Measurements from ENCODE around the gene UBR4. TPM values are rescaled to one million over a fixed set of nuclear protein-coding genes. Genes with fewer than 3 reads are reported as not detected.
A peak's percentile ranks its signal among the peaks of the same experiment; 100 is the strongest.
"Not testable (repeated sequence)": the region's sequence is repeated elsewhere in the genome, so short reads cannot be mapped to it uniquely, and the experiment has no call there.

The UBR4 gene
- total RNA-seq, 1 donor from 2014 or later, result 108 TPM

- Mint-ChIP-seq H3K4me1 (ENCODE audit: unreplicated experiment) (no peaks in the 10 kb centered on the region), H3K36me3 (peaks cover 31% of the 10 kb centered on the region), H3K27ac (no peak overlapping the region), H3K9me3 (no peaks in the 10 kb centered on the region), H3K27me3 (no peaks in the 10 kb centered on the region), H3K4me3 (no peak overlapping the region)
- TF ChIP-seq CTCF (conservative IDR thresholded peaks at IDR 0.05), result no peak
- no peak for DNase-seq (ENCODE audit: extremely low spot score, unreplicated experiment)
These were observed 10.9 kb upstream of the UBR4 start for GRCh38 chr1:19220991-19221390.

- H3K9me3 Mint-ChIP-seq, result no peaks in the 10 kb centered on the region
- no peak for TF ChIP-seq CTCF (conservative IDR thresholded peaks at IDR 0.05)
- H3K4me1 Mint-ChIP-seq (ENCODE audit: unreplicated experiment), result no peaks in the 10 kb centered on the region
- H3K36me3 Mint-ChIP-seq, result peaks cover 31% of the 10 kb centered on the region
- H3K27ac Mint-ChIP-seq, result no peak overlapping the region
- H3K27me3 Mint-ChIP-seq, result no peaks in the 10 kb centered on the region
- no peak for DNase-seq (ENCODE audit: extremely low spot score, unreplicated experiment)
- no peak overlapping the region for H3K4me3 Mint-ChIP-seq
These were observed 10.2 kb upstream of the UBR4 start for GRCh38 chr1:19220080-19220846.

- no peaks in the 10 kb centered on the region for H3K4me1 Mint-ChIP-seq (ENCODE audit: unreplicated experiment)
- H3K27ac Mint-ChIP-seq, result no peak overlapping the region
- peaks cover 27% of the 10 kb centered on the region for H3K36me3 Mint-ChIP-seq
- TF ChIP-seq CTCF (conservative IDR thresholded peaks at IDR 0.05), result no peak
- no peaks in the 10 kb centered on the region for H3K27me3 Mint-ChIP-seq
- DNase-seq (ENCODE audit: extremely low spot score, unreplicated experiment), result no peak
- no peak overlapping the region for H3K4me3 Mint-ChIP-seq
- H3K9me3 Mint-ChIP-seq, result no peaks in the 10 kb centered on the region
These were observed 9.4 kb upstream of the UBR4 start for GRCh38 chr1:19219451-19219850.

DNA sequence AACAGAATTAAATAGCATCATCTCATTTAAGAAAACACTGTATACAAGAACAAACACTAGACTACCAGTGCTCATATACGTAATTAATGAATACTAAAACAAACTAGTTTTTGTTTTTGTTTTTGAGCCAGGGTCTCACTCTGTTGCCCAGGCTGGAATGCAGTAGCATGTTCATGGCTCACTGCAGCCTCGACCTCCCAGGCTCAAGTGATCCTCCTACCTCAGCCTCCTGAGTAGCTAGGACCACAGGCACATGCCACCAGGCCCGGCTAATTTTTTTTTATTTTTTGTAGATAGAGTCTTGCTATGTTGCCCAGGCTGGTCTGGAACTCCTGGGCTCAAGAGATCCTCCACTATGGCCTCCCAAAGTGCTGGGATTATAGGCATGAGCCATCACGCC, 6.5 kb upstream of the UBR4 start:
- H3K4me1 Mint-ChIP-seq (ENCODE audit: unreplicated experiment), result peaks cover 13% of the 10 kb centered on the region
- H3K9me3 Mint-ChIP-seq; DNase-seq (ENCODE audit: extremely low spot score, unreplicated experiment); H3K4me3 Mint-ChIP-seq; H3K27me3 Mint-ChIP-seq; H3K27ac Mint-ChIP-seq: not testable (repeated sequence)
- peaks cover 17% of the 10 kb centered on the region for H3K36me3 Mint-ChIP-seq

GRCh38 chr1:19213580-19213979, 3.5 kb upstream of the UBR4 start:
- DNase-seq (ENCODE audit: extremely low spot score, unreplicated experiment), result no peak
- no peaks in the 10 kb centered on the region for H3K9me3 Mint-ChIP-seq
- no peaks in the 10 kb centered on the region for H3K27me3 Mint-ChIP-seq
- peaks cover 5% of the 10 kb centered on the region for H3K36me3 Mint-ChIP-seq
- peaks cover 18% of the 10 kb centered on the region for H3K4me1 Mint-ChIP-seq (ENCODE audit: unreplicated experiment)
- no peak for TF ChIP-seq CTCF (conservative IDR thresholded peaks at IDR 0.05)
- no peak overlapping the region for H3K4me3 Mint-ChIP-seq
- H3K27ac Mint-ChIP-seq, result no peak overlapping the region

DNA sequence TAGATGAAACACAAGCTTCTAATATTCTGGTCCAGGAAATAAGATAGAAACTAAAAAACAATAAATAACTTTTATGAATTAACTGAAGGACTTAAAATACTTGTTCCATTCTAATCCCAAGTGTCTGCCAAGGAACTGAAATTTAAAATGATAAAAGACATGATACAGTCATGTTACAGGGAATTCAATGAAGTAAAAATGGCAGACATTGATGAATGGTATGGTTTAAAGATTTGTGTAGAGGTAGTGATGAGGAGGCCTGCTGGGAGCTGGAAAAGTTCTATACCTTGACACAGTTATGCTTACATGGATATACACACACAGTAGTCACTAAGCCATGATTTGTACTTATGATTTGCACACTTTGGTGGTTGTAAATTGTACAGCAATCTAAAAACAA, 2.1 kb upstream of the UBR4 start:
- Mint-ChIP-seq H3K27ac (peak overlapping the region; percentile 37), H3K4me1 (ENCODE audit: unreplicated experiment) (peaks cover 25% of the 10 kb centered on the region), H3K9me3 (no peaks in the 10 kb centered on the region), H3K4me3 (peak overlapping the region; percentile 67), H3K27me3 (no peaks in the 10 kb centered on the region), H3K36me3 (peaks cover 3% of the 10 kb centered on the region)
- DNase-seq (ENCODE audit: extremely low spot score, unreplicated experiment), result no peak
- TF ChIP-seq CTCF (conservative IDR thresholded peaks at IDR 0.05), result no peak

All from type B pancreatic cell (in vitro differentiated cells).